H9 (cell line): ENCODE data around the gene CHTOP. TPM values are rescaled to one million over a fixed set of nuclear protein-coding genes. Genes with fewer than 3 reads are reported as not detected.

ENCODE experiments used
- DNase-seq: peaks from one replicate; pipeline ENCODE4 v3.0.0-alpha.2; 2017
- H2AFZ ChIP-seq: one replicate; pipeline ENCODE4 v1.6.1; 2013; ENCODE audit warnings: mild to moderate bottlenecking, low read length, control low read depth, moderate library complexity
- H2AK5ac ChIP-seq: 2 replicates; pipeline ENCODE4 v1.6.1; 2013; ENCODE audit warnings: low read length, control low read depth, mixed read lengths; ENCODE audit not compliant: insufficient read length
- H2BK120ac ChIP-seq: one replicate; pipeline ENCODE4 v1.6.1; 2013; ENCODE audit warnings: low read depth, mild to moderate bottlenecking, low read length, control low read depth, inconsistent platforms; ENCODE audit not compliant: poor library complexity, severe bottlenecking
- H2BK12ac ChIP-seq: 2 replicates; pipeline ENCODE4 v1.6.1; 2013; ENCODE audit warnings: low read length, control low read depth, mixed read lengths, low read depth; ENCODE audit not compliant: insufficient read length
- H2BK15ac ChIP-seq: 2 replicates; pipeline ENCODE4 v1.6.1; 2013; ENCODE audit warnings: low read depth, low read length, control low read depth
- H2BK20ac ChIP-seq: one replicate; pipeline ENCODE4 v1.6.1; 2013; ENCODE audit warnings: low read depth, mild to moderate bottlenecking, low read length, control low read depth, inconsistent platforms; ENCODE audit not compliant: poor library complexity, severe bottlenecking
- H2BK5ac ChIP-seq: 2 replicates; pipeline ENCODE4 v1.6.1; 2013; ENCODE audit warnings: low read length, control low read depth, mixed read lengths; ENCODE audit not compliant: insufficient read length
- H3K14ac ChIP-seq: 2 replicates; pipeline ENCODE4 v1.6.1; 2013; ENCODE audit warnings: low read length, control low read depth; ENCODE audit not compliant: insufficient read depth
- H3K18ac ChIP-seq: 2 replicates; pipeline ENCODE4 v1.6.1; 2013; ENCODE audit warnings: low read depth, mild to moderate bottlenecking, mixed read lengths, low read length, control low read depth; ENCODE audit not compliant: insufficient read length
- H3K23ac ChIP-seq: 2 replicates; pipeline ENCODE4 v1.6.1; 2013; ENCODE audit warnings: low read length, control low read depth, mixed read lengths, low read depth; ENCODE audit not compliant: insufficient read length
- H3K23me2 ChIP-seq: 2 replicates; pipeline ENCODE4 v1.6.1; 2013; ENCODE audit warnings: low read depth, mild to moderate bottlenecking, mixed read lengths, low read length, control low read depth; ENCODE audit not compliant: insufficient read length, poor library complexity, severe bottlenecking
- H3K27ac ChIP-seq: 2 replicates; pipeline ENCODE4 v1.5.1; 2013; ENCODE audit warnings: low read length, control low read depth, mixed read lengths, low read depth; ENCODE audit not compliant: insufficient read length
- H3K27me3 ChIP-seq: 2 replicates; pipeline ENCODE4 v1.6.1; 2013; ENCODE audit warnings: low read length, control low read depth, inconsistent platforms; ENCODE audit not compliant: insufficient read depth
- H3K4ac ChIP-seq: 2 replicates; pipeline ENCODE4 v1.6.1; 2013; ENCODE audit warnings: low read depth, mild to moderate bottlenecking, control low read depth, inconsistent platforms, low read length, moderate library complexity
- H3K4me1 ChIP-seq: 2 replicates; pipeline ENCODE4 v1.6.1; 2013; ENCODE audit warnings: low read length, control low read depth, inconsistent platforms; ENCODE audit not compliant: insufficient read depth
- H3K4me2 ChIP-seq: 2 replicates; pipeline ENCODE4 v1.6.1; 2013; ENCODE audit warnings: low read length, control low read depth, mixed read lengths; ENCODE audit not compliant: insufficient read length, insufficient read depth
- H3K56ac ChIP-seq: 2 replicates; pipeline ENCODE4 v1.6.1; 2013; ENCODE audit warnings: low read depth, mild to moderate bottlenecking, mixed read lengths, low read length, control low read depth; ENCODE audit not compliant: insufficient read length
- H3K79me1 ChIP-seq: 2 replicates; pipeline ENCODE4 v1.6.1; 2013; ENCODE audit warnings: low read depth, mild to moderate bottlenecking, moderate library complexity, low read length, control low read depth, inconsistent platforms; ENCODE audit not compliant: insufficient read depth, poor library complexity, severe bottlenecking
- H3K79me2 ChIP-seq: 2 replicates; pipeline ENCODE4 v1.6.1; 2013; ENCODE audit warnings: low read length, control low read depth, inconsistent platforms; ENCODE audit not compliant: insufficient read depth
- H3K9ac ChIP-seq: 2 replicates; pipeline ENCODE4 v1.6.1; 2013; ENCODE audit warnings: low read length, control low read depth, mixed read lengths; ENCODE audit not compliant: insufficient read length; ENCODE audit errors: extremely low read depth
- H3K9me3 ChIP-seq: one replicate; pipeline ENCODE4 v1.6.1; 2013; ENCODE audit warnings: low read depth, low read length, inconsistent platforms; ENCODE audit not compliant: control insufficient read depth
- H3T11ph ChIP-seq: one replicate; pipeline ENCODE4 v1.6.1; 2013; ENCODE audit warnings: mild to moderate bottlenecking, low read length, control low read depth, inconsistent platforms
- H4K20me1 ChIP-seq: one replicate; pipeline ENCODE4 v1.6.1; 2013; ENCODE audit not compliant: control insufficient read depth, insufficient read length, insufficient read depth
- H4K5ac ChIP-seq: 2 replicates; pipeline ENCODE4 v1.6.1; 2013; ENCODE audit warnings: low read depth, mild to moderate bottlenecking, mixed read lengths, low read length, control low read depth; ENCODE audit not compliant: insufficient read length
- H4K8ac ChIP-seq: replicated peaks from 2 replicates; pipeline ENCODE4 v1.6.1; 2013; ENCODE audit warnings: low read length, control low read depth, mixed read lengths, low read depth; ENCODE audit not compliant: insufficient read length
- H4K91ac ChIP-seq: 2 replicates; pipeline ENCODE4 v1.6.1; 2013; ENCODE audit warnings: low read depth, mild to moderate bottlenecking, moderate library complexity, mixed read lengths, low read length, control low read depth; ENCODE audit not compliant: insufficient read length
- H3K27ac Mint-ChIP-seq, 3 experiments: 2 replicates in 2 of 3; 3 replicates in 1 of 3; pipeline ENCODE4 v1.8.0; 2020 to 2021; ENCODE audit warnings: mixed read lengths in 3 of 3, mild to moderate bottlenecking in 1 of 3, moderate library complexity in 1 of 3
- H3K27me3 Mint-ChIP-seq: 2 replicates; pipeline ENCODE4 v1.8.0; 2021; ENCODE audit warnings: low read depth, mild to moderate bottlenecking, moderate library complexity, mixed read lengths
- H3K36me3 Mint-ChIP-seq, 3 experiments: 2 replicates in 2 of 3; 3 replicates in 1 of 3; pipeline ENCODE4 v1.8.0; 2020 to 2021; ENCODE audit warnings: low read depth in 3 of 3, mixed read lengths in 3 of 3; ENCODE audit not compliant: insufficient read depth in 1 of 3
- H3K4me1 Mint-ChIP-seq, 2 experiments: 2 replicates each; pipeline ENCODE4 v1.8.0; 2020; ENCODE audit warnings: mixed read lengths in 2 of 2
- H3K4me3 Mint-ChIP-seq, 2 experiments: 2 replicates in 1 of 2; 3 replicates in 1 of 2; pipeline ENCODE4 v1.8.0; 2020 to 2021; ENCODE audit warnings: mild to moderate bottlenecking in 2 of 2, mixed read lengths in 2 of 2, moderate library complexity in 1 of 2
- H3K9me3 Mint-ChIP-seq, 2 experiments: 2 replicates in 1 of 2; 3 replicates in 1 of 2; pipeline ENCODE4 v1.8.0; 2020; ENCODE audit warnings: mild to moderate bottlenecking in 2 of 2, mixed read lengths in 2 of 2, moderate library complexity in 1 of 2
- CTCF ChIP-seq: fragments of 200-600 bp; sonication (generic); conservative IDR thresholded peaks from 3 replicates; pipeline ENCODE4 v1.8.0; 2021; ENCODE audit warnings: antibody characterized with exemption, mild to moderate bottlenecking
- WGBS: extraction: QIAGEN DNeasy Blood & Tissue Kit; methylation state at CpG from one replicate; pipeline ENCODE4 v1.1.7; 2013; ENCODE audit warnings: missing lambda C conversion rate, low lambda C conversion rate, mixed read lengths; ENCODE audit not compliant: insufficient read length; ENCODE audit errors: extremely low coverage; 5-methylcytosine and 5-hydroxymethylcytosine counted together
- total RNA-seq: library from RNA; stranded (reverse); gene quantifications from 2 replicates; pipeline ENCODE4 v1.2.1, GENCODE V29; 2021

CHTOP gene
- total RNA-seq, 1 experiment from 2014 or later: 126 TPM

GRCh38 chr1:153610334-153610733 is 23.5 kb upstream of the CHTOP start:
- Histone ChIP-seq H2BK20ac (no peak overlapping the region), H4K20me1 (no peaks in the 10 kb centered on the region), H3K27me3 (no peaks in the 10 kb centered on the region), H3K4me1 (peaks cover 9% of the 10 kb centered on the region; the same call in 1 of the 2 replicates), H4K91ac (no peak overlapping the region), H4K8ac (no peak overlapping the region), H2AK5ac (no peak overlapping the region), H3T11ph (no peak overlapping the region), H2BK12ac (no peak overlapping the region), H3K9me3 (no peaks in the 10 kb centered on the region), H2AFZ (no peak overlapping the region), H2BK120ac (no peak overlapping the region), H2BK5ac (no peak overlapping the region), H4K5ac (no peak overlapping the region), H3K23ac (no peak overlapping the region), H3K27ac (no peak overlapping the region), H3K14ac (no peak overlapping the region), H3K4ac (no peak overlapping the region), H3K56ac (no peak overlapping the region), H3K23me2 (peaks cover 3% of the 10 kb centered on the region), H3K79me1 (no peaks in the 10 kb centered on the region), H2BK15ac (no peak overlapping the region), H3K79me2 (no peaks in the 10 kb centered on the region), H3K18ac (no peak overlapping the region), H3K4me2 (no peak overlapping the region), H3K9ac (no peak overlapping the region)
- WGBS: no CpG with 5 or more reads among the region's 4 CpGs
- Mint-ChIP-seq H3K27ac (no peak overlapping the region), H3K36me3 (peaks cover 0 to 3% (median 1%) of the 10 kb centered on the region in 3 experiments; a peak in 2 of 7 replicates), H3K4me1 (peaks cover 38 to 56% of the 10 kb centered on the region in 2 experiments), H3K27me3 (peaks cover 2% of the 10 kb centered on the region), H3K9me3 (no peaks in the 10 kb centered on the region), H3K4me3 (no peak overlapping the region; a peak in 1 of 5 replicates)
- no peak for TF ChIP-seq CTCF
- no peak for DNase-seq
